SJCRH30 (cell line): ENCODE measurements around the gene GPR78. TPM values are rescaled to one million over a fixed set of nuclear protein-coding genes. Genes with fewer than 3 reads are reported as not detected.

ENCODE experiments used
- DNase-seq, 2 experiments: peaks; one replicate each; pipeline ENCODE4 v3.0.0-alpha.2; 2015 to 2020
- H3K27ac ChIP-seq: fragments of 250-450 bp; sonication (Bioruptor Pico); 2 replicates; pipeline ENCODE4 v1.5.1; 2020; ENCODE audit warnings: mild to moderate bottlenecking, moderate library complexity
- H3K27me3 ChIP-seq: fragments of 250-450 bp; sonication (Bioruptor Pico); 2 replicates; pipeline ENCODE4 v1.5.1; 2020; ENCODE audit warnings: mild to moderate bottlenecking, moderate library complexity
- H3K36me3 ChIP-seq: fragments of 250-450 bp; sonication (Bioruptor Pico); 2 replicates; pipeline ENCODE4 v1.5.1; 2020; ENCODE audit warnings: mild to moderate bottlenecking, moderate library complexity
- H3K4me1 ChIP-seq: fragments of 250-450 bp; sonication (Bioruptor Pico); 2 replicates; pipeline ENCODE4 v1.5.1; 2020; ENCODE audit warnings: mild to moderate bottlenecking, moderate library complexity
- H3K4me3 ChIP-seq: fragments of 250-450 bp; sonication (Bioruptor Pico); 2 replicates; pipeline ENCODE4 v1.5.1; 2020; ENCODE audit warnings: mild to moderate bottlenecking, moderate library complexity
- H3K9me3 ChIP-seq: fragments of 250-450 bp; sonication (Bioruptor Pico); replicated peaks from 2 replicates; pipeline ENCODE4 v1.5.1; 2020; ENCODE audit warnings: mild to moderate bottlenecking, moderate library complexity
- total RNA-seq: library from RNA; depleted of rRNA; stranded (reverse); fragments of >200 nt; shearing (Covaris generic); gene quantifications from 2 replicates; pipeline ENCODE4 v1.2.3, GENCODE V29; 2014; rRNA removed

Gene GPR78, protein sequence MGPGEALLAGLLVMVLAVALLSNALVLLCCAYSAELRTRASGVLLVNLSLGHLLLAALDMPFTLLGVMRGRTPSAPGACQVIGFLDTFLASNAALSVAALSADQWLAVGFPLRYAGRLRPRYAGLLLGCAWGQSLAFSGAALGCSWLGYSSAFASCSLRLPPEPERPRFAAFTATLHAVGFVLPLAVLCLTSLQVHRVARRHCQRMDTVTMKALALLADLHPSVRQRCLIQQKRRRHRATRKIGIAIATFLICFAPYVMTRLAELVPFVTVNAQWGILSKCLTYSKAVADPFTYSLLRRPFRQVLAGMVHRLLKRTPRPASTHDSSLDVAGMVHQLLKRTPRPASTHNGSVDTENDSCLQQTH
- total RNA-seq = 1.4 and 3.5 TPM in 2 replicates

DNA sequence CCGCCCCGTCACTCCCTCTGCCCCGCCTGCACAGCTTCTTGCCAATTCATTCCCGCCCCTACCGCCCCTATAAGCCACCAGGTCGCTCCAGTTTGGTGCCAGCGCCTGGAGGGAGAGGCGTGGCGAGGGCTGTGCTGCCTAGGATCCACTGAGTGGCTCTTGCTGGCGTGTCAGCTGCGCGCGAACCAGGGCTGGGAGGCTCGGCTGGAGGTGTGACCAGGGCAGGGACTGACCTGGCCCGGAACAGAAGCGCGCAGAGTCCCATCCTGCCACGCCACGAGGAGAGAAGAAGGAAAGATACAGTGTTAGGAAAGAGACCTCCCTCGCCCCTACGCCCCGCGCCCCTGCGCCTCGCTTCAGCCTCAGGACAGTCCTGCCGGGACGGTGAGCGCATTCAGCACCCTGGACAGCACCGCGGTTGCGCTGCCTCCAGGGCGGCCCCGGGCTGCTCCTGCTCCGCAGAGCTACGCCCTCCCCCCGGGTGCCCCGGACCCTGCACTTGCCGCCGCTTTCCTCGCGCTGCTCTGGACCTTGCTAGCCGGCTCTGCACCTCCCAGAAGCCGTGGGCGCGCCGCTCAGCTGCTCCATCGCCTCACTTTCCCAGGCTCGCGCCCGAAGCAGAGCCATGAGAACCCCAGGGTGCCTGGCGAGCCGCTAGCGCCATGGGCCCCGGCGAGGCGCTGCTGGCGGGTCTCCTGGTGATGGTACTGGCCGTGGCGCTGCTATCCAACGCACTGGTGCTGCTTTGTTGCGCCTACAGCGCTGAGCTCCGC, at the start of gene GPR78:
Gene GPR78, plus strand, starts transcription at position 72 of the 773 bp plus-strand sequence. Its CDS starts 591 bp downstream, at position 663.
- H3K4me3 ChIP-seq = no peak within 1 kb of the TSS
- peaks cover 13% of the 10 kb centered on the region for H3K4me1 ChIP-seq
- H3K27ac ChIP-seq = no peak within 1 kb of the TSS
- DNase-seq = peak; percentile 47 to 57
- no peaks in the 10 kb centered on the region for H3K27me3 ChIP-seq
- no peaks in the 10 kb centered on the region for H3K9me3 ChIP-seq
- H3K36me3 ChIP-seq = no peaks in the 10 kb centered on the region

DNA sequence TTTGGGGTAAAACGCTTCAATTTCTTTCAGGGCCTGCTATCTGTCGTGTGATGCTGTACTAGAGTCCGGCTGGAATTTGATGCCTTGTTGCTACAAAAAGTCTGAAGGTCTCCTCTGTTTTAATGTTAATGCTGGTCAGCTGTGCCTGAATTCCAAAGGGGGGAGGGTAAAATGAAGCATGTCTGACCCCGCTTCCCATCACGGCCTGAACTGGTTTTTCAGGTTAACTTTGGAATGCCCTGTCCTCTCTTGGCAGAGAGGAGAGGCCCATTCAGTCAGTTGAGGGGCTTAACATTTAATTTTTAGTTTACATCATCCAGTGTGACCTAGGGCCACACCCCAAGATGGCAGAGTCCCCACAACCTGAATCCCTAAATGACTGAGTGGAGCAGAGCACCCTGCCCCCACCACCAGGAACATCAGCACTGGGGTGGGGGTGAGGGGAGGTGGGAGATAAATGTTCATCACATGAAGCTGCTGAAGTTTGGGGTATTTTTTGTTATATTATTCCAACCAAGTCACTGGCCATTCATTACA, 47.9 kb upstream of the GPR78 start:
- Histone ChIP-seq H3K9me3 (peaks cover 18% of the 10 kb centered on the region), H3K4me1 (peaks cover 59% of the 10 kb centered on the region), H3K36me3 (no peaks in the 10 kb centered on the region), H3K27me3 (no peaks in the 10 kb centered on the region), H3K4me3 (no peak overlapping the region), H3K27ac (peak overlapping the region; percentile 37)
- DNase-seq = peak in 1 of 2 experiments; percentile 34

DNA sequence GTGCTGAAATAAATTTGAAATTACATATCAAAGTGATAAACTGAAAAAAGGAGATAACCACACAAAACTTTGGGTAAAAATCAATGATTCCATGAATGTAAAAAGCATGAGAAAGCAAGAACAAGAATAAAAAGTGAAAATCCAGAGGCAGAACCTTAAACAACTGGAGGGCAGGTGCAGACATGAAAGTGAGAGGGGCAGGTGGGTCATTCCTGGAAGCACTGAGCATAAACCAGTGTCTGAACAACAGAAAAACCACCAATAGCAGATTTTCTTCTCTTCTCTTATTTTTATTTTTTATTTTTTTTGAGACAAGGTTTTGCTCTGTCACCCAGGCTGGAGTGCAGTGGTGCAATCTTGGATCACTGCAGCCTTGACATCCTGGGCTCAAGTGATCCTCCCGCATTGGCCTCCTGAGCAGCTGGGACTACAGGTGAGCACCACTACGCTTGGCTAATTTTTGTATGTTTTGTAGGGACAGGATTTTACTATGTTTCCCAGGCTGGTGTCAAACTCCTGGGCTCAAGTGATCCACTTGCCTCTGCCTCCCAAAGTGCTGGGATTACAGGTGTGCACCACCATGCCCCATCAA, 46.8 kb upstream of the GPR78 start:
- DNase-seq = no peak
- Histone ChIP-seq H3K27me3 (no peaks in the 10 kb centered on the region), H3K9me3 (peaks cover 18% of the 10 kb centered on the region), H3K36me3 (no peaks in the 10 kb centered on the region), H3K4me3 (no peak overlapping the region), H3K4me1 (peaks cover 54% of the 10 kb centered on the region), H3K27ac (peak overlapping the region; percentile 62; the same call in 1 of the 2 replicates)

DNA sequence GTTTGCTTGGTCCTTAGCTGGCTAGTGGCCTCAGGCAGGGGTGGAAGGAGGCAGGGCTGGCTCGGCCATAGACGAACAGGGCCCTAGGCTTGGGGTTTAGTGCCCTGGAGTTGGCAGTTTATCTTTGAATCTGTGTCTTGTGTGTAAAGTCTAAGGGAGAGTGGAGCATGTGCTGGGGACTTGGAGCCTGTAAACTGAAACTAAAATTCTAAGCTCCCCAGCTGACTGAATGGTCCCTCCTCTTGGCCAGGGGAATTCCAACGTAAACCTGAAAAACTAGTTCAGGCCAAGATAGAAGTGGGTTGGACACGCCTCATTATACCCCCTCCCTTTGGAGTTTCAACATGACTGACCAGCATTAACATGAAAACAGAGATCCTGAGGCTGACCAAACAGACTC, 46.1 kb upstream of the GPR78 start:
- Histone ChIP-seq H3K27me3 (no peaks in the 10 kb centered on the region), H3K4me1 (peaks cover 46% of the 10 kb centered on the region), H3K27ac (peak overlapping the region; percentile 62), H3K4me3 (no peak overlapping the region), H3K9me3 (peaks cover 15% of the 10 kb centered on the region), H3K36me3 (no peaks in the 10 kb centered on the region)
- DNase-seq = peak; percentile 68 to 82

DNA sequence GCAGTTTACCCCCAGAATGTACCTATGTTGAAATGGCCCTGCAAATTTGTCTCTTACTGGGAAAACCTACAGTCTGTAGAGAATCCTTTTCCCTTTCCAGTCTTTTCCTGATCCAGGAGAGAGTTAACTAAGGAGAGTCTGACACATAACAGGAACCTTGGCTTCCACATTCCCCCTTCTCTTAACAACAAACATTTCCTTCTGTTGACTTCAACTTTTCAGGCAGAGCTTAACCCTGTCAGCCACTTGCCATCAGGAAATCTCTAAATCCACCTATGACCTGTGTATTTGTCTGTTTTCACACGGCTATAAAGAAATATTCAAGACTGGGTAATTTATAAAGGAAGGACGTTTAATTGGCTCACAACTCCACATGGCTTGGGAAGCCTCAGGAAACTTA, 45.6 kb upstream of the GPR78 start:
- Histone ChIP-seq H3K9me3 (peaks cover 10% of the 10 kb centered on the region), H3K27ac (peak overlapping the region; percentile 62), H3K4me3 (no peak overlapping the region), H3K36me3 (no peaks in the 10 kb centered on the region), H3K27me3 (no peaks in the 10 kb centered on the region), H3K4me1 (peaks cover 44% of the 10 kb centered on the region)
- no peak for DNase-seq

DNA sequence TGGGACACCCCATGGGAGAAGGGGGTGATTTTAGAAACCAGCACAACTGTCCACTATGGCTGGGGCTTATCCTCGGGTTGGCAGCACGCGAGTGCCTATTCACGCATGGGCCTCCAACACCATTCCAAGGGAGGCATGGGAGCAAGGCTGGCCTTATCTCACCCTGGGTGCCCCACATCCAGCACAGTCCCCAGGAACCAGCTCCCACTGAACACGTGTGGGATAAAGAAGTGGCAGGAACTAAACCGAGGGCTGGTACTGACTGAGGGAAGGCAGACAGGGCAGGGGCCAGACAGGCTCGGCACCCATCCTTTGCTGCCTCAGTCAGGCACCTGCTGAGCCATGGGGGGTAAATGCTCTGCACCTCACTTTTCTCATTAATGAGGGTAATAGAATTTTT, 43.7 kb upstream of the GPR78 start:
- Histone ChIP-seq H3K27me3 (no peaks in the 10 kb centered on the region), H3K4me3 (no peak overlapping the region), H3K27ac (peak overlapping the region; percentile 41; the same call in 1 of the 2 replicates), H3K36me3 (no peaks in the 10 kb centered on the region), H3K9me3 (no peaks in the 10 kb centered on the region), H3K4me1 (peaks cover 54% of the 10 kb centered on the region)
- no peak for DNase-seq

DNA sequence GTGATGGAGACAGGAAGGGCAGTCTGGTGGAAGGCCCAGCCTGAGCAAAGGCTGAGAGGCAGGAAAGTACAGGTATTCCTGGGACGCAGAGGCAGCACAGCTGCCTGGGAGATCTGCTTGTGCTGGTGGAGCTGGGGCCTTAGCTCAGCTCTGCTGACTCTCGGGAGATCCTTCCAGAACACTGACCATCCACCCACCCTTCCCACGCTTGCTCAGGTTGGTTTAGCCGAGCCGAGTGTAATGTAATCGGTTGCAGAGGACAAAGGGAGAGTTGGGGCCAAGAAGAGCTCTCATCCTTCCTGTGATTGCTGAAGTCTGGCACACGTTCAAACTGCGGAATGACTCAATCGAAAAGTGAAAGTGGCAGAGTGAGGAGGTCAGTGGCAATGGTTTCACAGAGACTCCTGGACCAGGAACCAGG, 43.1 kb upstream of the GPR78 start:
- Histone ChIP-seq H3K4me1 (peaks cover 51% of the 10 kb centered on the region), H3K27ac (peak overlapping the region; percentile 41)
- peak; percentile 74 to 84 for DNase-seq

DNA sequence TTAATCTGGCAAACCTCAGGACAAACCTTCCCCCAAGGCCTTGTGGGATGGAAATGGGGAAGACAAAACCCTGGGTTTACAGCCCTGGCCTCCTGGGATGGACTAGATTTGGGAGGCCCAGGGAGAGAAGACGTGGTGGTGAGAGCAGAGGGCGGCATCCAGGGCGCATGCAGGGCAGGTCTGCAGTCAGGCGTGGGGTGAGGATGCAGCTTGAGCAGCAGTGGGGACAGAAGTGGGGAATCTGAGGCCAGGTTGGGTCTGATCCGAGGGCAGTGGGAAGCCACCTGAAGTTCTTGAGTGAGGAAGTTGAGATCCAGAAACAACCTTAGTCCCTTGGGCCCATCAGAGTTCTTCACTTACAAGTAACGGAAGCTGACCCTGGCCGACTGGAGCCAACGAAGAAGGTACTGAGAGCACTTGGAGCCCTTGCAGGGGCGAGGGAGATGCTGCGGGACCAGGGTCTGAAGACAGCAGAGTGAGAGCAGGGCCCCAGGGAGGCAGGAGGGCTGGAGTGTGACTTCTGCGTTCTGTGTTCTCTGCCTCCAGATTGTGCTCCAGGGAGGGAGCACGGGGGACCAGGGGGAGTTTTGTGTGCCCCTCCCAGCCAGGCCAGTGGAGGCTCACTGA, 42.0 kb upstream of the GPR78 start:
- no peak for DNase-seq
- no peak overlapping the region for H3K4me3 ChIP-seq
- H3K27me3 ChIP-seq = no peaks in the 10 kb centered on the region
- no peaks in the 10 kb centered on the region for H3K9me3 ChIP-seq
- no peaks in the 10 kb centered on the region for H3K36me3 ChIP-seq
- H3K27ac ChIP-seq = no peak overlapping the region
- peaks cover 42% of the 10 kb centered on the region for H3K4me1 ChIP-seq

More for the DNA sequence above, 43.1 kb upstream of the GPR78 start:
- no peaks in the 10 kb centered on the region for H3K27me3 ChIP-seq
- H3K4me3 ChIP-seq = no peak overlapping the region
- H3K36me3 ChIP-seq = no peaks in the 10 kb centered on the region
- no peaks in the 10 kb centered on the region for H3K9me3 ChIP-seq

DNA sequence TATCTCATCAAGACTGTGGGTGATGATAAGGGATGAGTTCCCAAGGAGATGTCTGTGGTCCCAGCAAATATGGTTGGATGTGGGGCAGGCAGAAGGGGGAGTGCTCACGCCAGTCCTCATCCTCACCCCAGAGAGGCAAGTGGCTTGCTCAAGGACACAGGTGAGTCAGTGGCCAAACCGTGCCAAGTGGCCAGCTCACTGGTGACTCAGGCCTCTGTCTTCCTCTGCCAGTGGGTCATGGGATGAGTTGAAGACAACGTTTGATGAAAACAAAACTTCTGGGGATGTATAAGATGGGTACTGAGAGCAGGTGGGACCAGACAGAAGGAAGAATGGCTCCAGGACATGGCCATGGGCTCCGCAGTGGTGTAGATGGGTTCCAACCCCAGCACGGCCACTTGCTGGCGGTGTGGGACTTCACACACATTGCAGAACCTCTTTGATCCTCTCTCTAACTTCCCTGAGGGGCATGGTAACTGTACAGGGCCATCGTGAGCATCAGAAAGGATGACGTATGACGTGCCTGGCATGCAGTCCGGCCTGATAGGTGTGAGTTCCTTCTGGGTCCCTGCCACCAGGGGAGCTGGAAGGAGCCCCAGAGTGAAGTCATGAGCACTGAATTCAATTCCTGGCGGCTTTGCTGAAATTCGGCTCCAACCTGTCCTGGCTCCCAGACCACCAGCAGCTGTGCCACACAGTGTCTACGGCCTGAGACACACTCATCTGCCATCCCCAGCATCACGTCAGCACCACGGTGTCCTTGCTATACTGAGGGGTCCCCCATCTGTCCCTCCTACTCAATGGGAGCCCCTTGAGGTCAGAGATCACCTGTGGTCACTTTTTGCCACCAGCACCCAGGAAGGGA, 41.3 kb upstream of the GPR78 start:
- Histone ChIP-seq H3K4me3 (no peak overlapping the region), H3K9me3 (no peaks in the 10 kb centered on the region), H3K36me3 (no peaks in the 10 kb centered on the region), H3K4me1 (peaks cover 41% of the 10 kb centered on the region), H3K27me3 (no peaks in the 10 kb centered on the region), H3K27ac (no peak overlapping the region)
- no peak for DNase-seq

DNA sequence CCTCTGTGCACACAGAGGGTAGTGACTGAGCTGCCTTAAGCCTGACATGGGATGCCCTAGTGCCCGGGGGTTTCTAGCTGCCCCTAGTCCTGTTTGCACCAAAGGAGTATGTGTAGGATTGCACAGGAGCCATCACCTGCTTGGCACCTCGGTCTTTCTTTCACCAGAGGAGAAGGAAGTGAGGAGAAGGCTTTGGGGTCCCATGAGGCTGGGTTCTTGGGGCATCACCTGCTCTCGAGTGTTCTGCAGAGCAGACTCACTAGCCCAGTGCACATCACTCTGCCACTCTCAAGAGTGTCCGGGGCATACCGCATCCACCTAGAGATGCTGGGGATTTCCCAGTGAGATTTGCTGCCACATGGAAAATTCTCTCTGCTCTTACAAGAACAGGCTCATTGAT, 40.5 kb upstream of the GPR78 start:
- H3K36me3 ChIP-seq = no peaks in the 10 kb centered on the region
- peaks cover 41% of the 10 kb centered on the region for H3K4me1 ChIP-seq
- H3K27me3 ChIP-seq = no peaks in the 10 kb centered on the region
- no peak for DNase-seq
- no peak overlapping the region for H3K4me3 ChIP-seq
- no peak overlapping the region for H3K27ac ChIP-seq
- H3K9me3 ChIP-seq = no peaks in the 10 kb centered on the region

DNA sequence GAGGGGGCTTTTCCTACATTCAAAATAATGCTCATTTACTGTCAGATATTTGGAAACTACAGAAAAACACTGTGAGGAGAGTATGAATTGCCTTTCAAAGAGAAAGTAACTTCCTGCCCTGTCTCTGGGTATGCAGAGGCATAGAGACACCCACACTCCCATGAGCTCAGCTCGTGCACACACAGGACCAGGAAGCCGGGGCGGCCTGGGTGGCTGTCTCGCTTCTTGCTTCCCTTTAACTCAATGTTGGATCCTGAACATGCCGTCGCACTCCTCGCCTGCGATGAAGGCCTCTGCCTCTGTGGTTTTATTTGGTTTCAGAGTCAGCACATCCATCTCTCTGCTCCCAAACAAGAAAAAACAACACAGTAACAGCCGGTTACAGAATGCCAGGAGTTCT, 40.1 kb upstream of the GPR78 start:
- H3K27ac ChIP-seq = peak overlapping the region; percentile 31
- H3K4me3 ChIP-seq = no peak overlapping the region
- H3K27me3 ChIP-seq = no peaks in the 10 kb centered on the region
- peaks cover 40% of the 10 kb centered on the region for H3K4me1 ChIP-seq
- no peaks in the 10 kb centered on the region for H3K9me3 ChIP-seq
- H3K36me3 ChIP-seq = no peaks in the 10 kb centered on the region
- DNase-seq = no peak

DNA sequence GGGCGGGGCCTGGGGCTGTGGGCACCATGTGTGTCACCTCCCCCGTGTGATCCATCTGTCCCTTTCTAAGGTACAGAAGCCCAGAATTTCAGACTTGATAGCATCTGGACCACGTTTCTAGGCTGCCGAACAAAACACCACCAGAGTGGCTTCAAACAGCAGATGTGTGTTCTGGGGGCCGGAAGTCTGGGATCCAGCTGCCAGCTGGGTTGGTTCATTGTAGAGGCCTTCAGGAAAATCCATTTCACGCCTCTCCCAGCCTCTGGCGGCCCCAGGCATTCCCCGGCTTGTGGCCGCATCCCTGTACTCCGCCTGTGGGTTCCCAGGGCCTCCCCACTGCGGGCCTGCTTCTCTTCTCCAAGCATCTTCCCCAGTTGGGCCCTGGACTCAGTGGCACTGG, 39.6 kb upstream of the GPR78 start:
- Histone ChIP-seq H3K4me3 (no peak overlapping the region), H3K27me3 (no peaks in the 10 kb centered on the region), H3K36me3 (no peaks in the 10 kb centered on the region), H3K4me1 (peaks cover 40% of the 10 kb centered on the region), H3K27ac (peak overlapping the region; percentile 31), H3K9me3 (no peaks in the 10 kb centered on the region)
- peak; percentile 51 to 69 for DNase-seq

DNA sequence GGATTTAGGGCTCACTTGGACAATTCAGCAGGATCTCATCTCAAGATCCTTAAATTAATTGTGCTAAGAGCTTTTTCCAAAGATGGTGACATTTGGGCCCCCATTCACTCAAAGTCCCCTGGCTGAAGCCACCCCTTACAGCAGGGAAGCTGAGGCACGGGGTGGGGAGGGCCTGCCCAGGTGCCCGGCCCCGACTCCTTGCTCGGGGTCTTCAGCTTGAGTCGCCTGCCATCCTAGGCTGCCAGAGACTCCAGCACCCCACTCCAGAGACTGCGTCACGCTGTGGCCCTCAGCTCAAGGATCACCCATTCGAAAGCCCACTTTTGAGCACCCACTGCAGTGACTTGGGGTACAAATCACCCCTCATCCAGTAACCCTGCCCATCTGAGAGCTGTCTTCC, 39.2 kb upstream of the GPR78 start:
- H3K4me3 ChIP-seq = no peak overlapping the region
- H3K36me3 ChIP-seq = no peaks in the 10 kb centered on the region
- H3K4me1 ChIP-seq = peaks cover 44% of the 10 kb centered on the region
- DNase-seq = no peak
- no peaks in the 10 kb centered on the region for H3K27me3 ChIP-seq
- no peak overlapping the region; the same call in 1 of the 2 replicates for H3K27ac ChIP-seq
- H3K9me3 ChIP-seq = no peaks in the 10 kb centered on the region
